HG03342 (cell line): ENCODE data around the gene HECTD2.
"Not testable (repeated sequence)": the region's sequence is repeated elsewhere in the genome, so short reads cannot be mapped to it uniquely, and the experiment has no call there.

Experiments
- ATAC-seq: cut with Tn5 transposase; IDR thresholded peaks from one replicate; pipeline ENCODE4 v1.9.1; 2021; ENCODE audit warnings: mild to moderate bottlenecking, moderate library complexity; ENCODE audit not compliant: unreplicated experiment

HECTD2 gene

GRCh38 chr10:91536111-91536510, 126.0 kb downstream of the HECTD2 start:
- no peak for ATAC-seq

GRCh38 chr10:91536733-91537132, 126.6 kb downstream of the HECTD2 start:
- ATAC-seq: no peak

GRCh38 chr10:91537614-91538383, 127.7 kb downstream of the HECTD2 start:
- ATAC-seq: no peak

- no peak for ATAC-seq
Measured at GRCh38 chr10:91539930-91540329, 129.8 kb downstream of the HECTD2 start.

GRCh38 chr10:91540733-91541132, 130.6 kb downstream of the HECTD2 start:
- ATAC-seq: no peak

- ATAC-seq: no peak
Measured at GRCh38 chr10:91541481-91541880, 131.3 kb downstream of the HECTD2 start.

- no peak for ATAC-seq
Measured at GRCh38 chr10:91545384-91545783, 135.2 kb downstream of the HECTD2 start.

GRCh38 chr10:91545838-91546237, 135.7 kb downstream of the HECTD2 start:
- ATAC-seq: no peak

- ATAC-seq: no peak
Measured at GRCh38 chr10:91549262-91549661, 139.1 kb downstream of the HECTD2 start.

- ATAC-seq: no peak
Measured at GRCh38 chr10:91550021-91550420, 139.9 kb downstream of the HECTD2 start.

- ATAC-seq: no peak
Measured at GRCh38 chr10:91551856-91552255, 141.7 kb downstream of the HECTD2 start.

GRCh38 chr10:91552274-91553095, 142.3 kb downstream of the HECTD2 start:
- ATAC-seq: no peak

GRCh38 chr10:91555455-91555854, 145.3 kb downstream of the HECTD2 start:
- ATAC-seq: no peak

- ATAC-seq: no peak
Measured at GRCh38 chr10:91556691-91557566, 146.8 kb downstream of the HECTD2 start.

- ATAC-seq: no peak
Measured at GRCh38 chr10:91557651-91558111, 147.5 kb downstream of the HECTD2 start.

- no peak for ATAC-seq
Measured at GRCh38 chr10:91558473-91558872, 148.3 kb downstream of the HECTD2 start.

GRCh38 chr10:91559169-91559568, 149.0 kb downstream of the HECTD2 start:
- no peak for ATAC-seq

- no peak for ATAC-seq
Measured at GRCh38 chr10:91559750-91560149, 149.6 kb downstream of the HECTD2 start.

- not testable (repeated sequence) for ATAC-seq
Measured at GRCh38 chr10:91560827-91561226, 150.7 kb downstream of the HECTD2 start.

GRCh38 chr10:91562839-91563581, 152.9 kb downstream of the HECTD2 start:
- ATAC-seq: no peak
